Mesothelial cell of epicardium (in vitro differentiated cells): ENCODE data around the gene GIPC2. TPM values are rescaled to one million over a fixed set of nuclear protein-coding genes. Genes with fewer than 3 reads are reported as not detected.

Experiments
- DNase-seq, 2 experiments: peaks; one replicate each; pipeline ENCODE4 v3.0.0; 2021; ENCODE audit warnings: low spot score in 2 of 2; ENCODE audit not compliant: unreplicated experiment in 2 of 2
- H3K27ac Mint-ChIP-seq: 2 replicates; pipeline ENCODE4 v1.8.0; 2021; ENCODE audit warnings: mixed read lengths
- H3K27me3 Mint-ChIP-seq: 2 replicates; pipeline ENCODE4 v1.8.0; 2021; ENCODE audit warnings: low read depth, mixed read lengths
- H3K36me3 Mint-ChIP-seq: 2 replicates; pipeline ENCODE4 v1.8.0; 2021; ENCODE audit warnings: mixed read lengths
- H3K4me1 Mint-ChIP-seq: 2 replicates; pipeline ENCODE4 v1.8.0; 2021; ENCODE audit warnings: mixed read lengths
- H3K4me3 Mint-ChIP-seq: 2 replicates; pipeline ENCODE4 v1.8.0; 2021; ENCODE audit warnings: mild to moderate bottlenecking, moderate library complexity, mixed read lengths
- H3K9me3 Mint-ChIP-seq: 2 replicates; pipeline ENCODE4 v1.8.0; 2021; ENCODE audit warnings: mixed read lengths
- total RNA-seq: library from RNA; stranded (reverse); gene quantifications from 3 replicates; pipeline ENCODE4 v1.2.1, GENCODE V29; 2021
- TF ChIP-seq, protein P1 (sequence below): fragments of 200-600 bp; sonication (generic); IDR thresholded peaks from one replicate; pipeline ENCODE4 v1.5.0; 2021; ENCODE audit warnings: antibody characterized with exemption; ENCODE audit not compliant: unreplicated experiment

The GIPC2 gene
- total RNA-seq, 1 donor from 2014 or later, result 0.20 TPM

DNA sequence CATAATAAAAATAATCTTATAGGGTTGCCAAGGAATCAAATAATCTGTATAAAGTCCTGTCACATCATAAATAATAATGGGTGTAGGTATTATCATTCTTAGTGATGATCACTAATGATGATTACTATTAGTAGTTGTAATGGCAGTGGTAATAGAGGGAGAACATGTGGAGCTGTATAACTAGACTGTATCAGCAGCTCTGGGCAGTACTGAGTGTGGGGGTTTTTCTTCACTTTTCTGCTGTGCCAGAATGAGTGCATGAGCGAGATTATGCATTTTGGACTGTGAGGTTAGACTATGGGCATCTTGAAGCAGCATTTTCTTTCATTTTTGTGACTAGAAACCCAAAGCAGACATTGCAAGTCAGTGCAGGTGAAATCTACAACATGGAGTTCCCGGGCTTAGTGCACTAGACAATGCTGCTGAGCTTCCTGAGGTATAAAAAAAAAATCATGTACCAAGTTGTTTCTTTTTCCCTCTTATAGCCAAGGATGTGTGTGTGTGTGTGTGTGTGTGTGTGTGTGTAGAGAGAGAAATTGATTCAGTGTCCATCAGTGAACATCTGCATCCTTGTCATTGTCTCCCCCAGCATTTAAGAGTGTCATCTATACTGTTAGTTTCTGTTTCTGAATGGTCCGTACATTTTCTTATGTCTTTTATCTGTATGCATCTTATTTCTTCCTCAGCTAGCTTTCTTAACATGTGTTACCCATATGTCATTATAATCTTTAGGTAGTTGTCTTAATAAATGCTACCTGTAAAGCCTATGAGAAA lies 86.6 kb downstream of the GIPC2 start:
- TF ChIP-seq, protein P1, sequence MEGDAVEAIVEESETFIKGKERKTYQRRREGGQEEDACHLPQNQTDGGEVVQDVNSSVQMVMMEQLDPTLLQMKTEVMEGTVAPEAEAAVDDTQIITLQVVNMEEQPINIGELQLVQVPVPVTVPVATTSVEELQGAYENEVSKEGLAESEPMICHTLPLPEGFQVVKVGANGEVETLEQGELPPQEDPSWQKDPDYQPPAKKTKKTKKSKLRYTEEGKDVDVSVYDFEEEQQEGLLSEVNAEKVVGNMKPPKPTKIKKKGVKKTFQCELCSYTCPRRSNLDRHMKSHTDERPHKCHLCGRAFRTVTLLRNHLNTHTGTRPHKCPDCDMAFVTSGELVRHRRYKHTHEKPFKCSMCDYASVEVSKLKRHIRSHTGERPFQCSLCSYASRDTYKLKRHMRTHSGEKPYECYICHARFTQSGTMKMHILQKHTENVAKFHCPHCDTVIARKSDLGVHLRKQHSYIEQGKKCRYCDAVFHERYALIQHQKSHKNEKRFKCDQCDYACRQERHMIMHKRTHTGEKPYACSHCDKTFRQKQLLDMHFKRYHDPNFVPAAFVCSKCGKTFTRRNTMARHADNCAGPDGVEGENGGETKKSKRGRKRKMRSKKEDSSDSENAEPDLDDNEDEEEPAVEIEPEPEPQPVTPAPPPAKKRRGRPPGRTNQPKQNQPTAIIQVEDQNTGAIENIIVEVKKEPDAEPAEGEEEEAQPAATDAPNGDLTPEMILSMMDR, result no peak
- no peak overlapping the region for H3K4me3 Mint-ChIP-seq
- no peak for DNase-seq
- H3K9me3 Mint-ChIP-seq, result no peaks in the 10 kb centered on the region
- no peaks in the 10 kb centered on the region for H3K36me3 Mint-ChIP-seq
- no peaks in the 10 kb centered on the region for H3K4me1 Mint-ChIP-seq
- peaks cover 16% of the 10 kb centered on the region for H3K27me3 Mint-ChIP-seq
- H3K27ac Mint-ChIP-seq, result no peak overlapping the region

DNA sequence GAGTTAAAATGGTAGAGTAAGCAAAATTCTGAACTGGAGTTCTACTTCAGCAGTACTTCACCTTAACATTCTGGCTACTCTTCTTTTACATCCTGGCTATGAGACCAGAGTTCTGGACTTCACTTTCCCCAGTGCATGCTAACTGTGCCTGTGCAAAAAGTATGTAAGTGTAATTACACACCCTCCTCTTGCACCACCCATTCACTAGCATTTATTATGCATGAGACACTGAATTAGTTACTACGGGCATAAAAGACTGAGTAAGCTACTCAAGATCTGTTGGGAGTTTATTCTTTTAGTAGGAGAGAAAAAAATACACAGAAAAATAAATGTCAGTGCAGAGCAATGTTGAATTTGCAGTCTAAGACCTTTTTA lies 87.2 kb downstream of the GIPC2 start:
- no peak for DNase-seq
- no peak overlapping the region for H3K4me3 Mint-ChIP-seq
- no peaks in the 10 kb centered on the region for H3K4me1 Mint-ChIP-seq
- no peaks in the 10 kb centered on the region for H3K9me3 Mint-ChIP-seq
- peaks cover 20% of the 10 kb centered on the region for H3K27me3 Mint-ChIP-seq
- TF ChIP-seq, protein P1, result no peak
- H3K36me3 Mint-ChIP-seq, result no peaks in the 10 kb centered on the region
- no peak overlapping the region for H3K27ac Mint-ChIP-seq

DNA sequence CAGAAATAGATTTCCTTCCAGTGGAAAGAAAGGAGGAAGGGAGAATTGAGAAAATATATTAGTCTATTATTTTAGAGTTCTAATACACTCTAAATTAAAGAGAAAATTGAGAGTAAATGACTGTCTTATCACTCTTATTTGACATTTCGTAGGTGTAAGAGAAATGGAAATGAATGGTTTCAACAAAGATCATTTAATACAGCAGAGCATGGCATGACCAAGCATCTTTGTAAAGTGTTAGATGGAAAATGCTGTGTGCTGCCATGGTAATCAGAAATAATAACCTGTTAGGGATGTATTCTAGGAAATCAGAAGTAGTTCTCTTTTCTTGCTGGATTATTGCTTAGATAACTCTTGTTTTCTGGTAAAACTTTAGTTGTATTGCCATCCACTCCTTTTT lies 90.9 kb downstream of the GIPC2 start:
- TF ChIP-seq, protein P1, result no peak
- Mint-ChIP-seq H3K36me3 (no peaks in the 10 kb centered on the region), H3K4me1 (no peaks in the 10 kb centered on the region), H3K9me3 (no peaks in the 10 kb centered on the region), H3K27ac (no peak overlapping the region), H3K27me3 (peaks cover 35% of the 10 kb centered on the region), H3K4me3 (no peak overlapping the region)
- DNase-seq, result no peak

DNA sequence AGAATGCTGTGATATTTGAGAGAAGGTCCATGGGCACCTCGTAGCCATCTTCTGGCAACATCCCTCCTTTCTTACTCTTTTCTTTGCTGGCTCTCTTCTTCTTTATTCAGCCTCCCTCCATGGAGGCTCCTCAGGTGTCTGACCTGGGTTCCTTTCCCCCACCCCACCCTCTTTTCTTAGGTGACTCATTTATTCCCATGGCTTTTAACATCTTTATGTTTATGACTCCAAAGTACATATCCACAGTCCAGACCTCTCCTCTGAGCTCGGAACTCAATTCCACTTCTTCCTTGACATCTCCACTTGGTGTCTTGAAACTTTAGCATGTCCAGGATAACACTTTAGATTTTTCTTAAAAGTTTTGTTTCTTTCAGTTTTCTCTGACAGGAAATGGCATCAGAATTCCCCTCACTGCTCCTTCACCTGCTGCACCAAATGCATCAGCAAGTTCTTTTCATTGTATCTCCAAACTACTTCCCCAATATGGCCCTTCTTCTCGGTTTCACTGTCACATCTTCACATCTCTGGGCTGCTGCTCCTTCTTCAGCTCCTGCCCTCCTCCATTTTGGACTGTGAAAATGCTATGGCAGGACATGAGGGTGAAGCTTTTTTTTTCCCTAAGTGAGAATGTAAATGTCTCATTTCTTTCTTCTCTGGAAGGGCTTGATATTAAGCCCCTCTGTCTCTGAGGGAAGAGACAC lies 95.9 kb downstream of the GIPC2 start:
- H3K27ac Mint-ChIP-seq, result no peak overlapping the region
- H3K9me3 Mint-ChIP-seq, result no peaks in the 10 kb centered on the region
- H3K36me3 Mint-ChIP-seq, result no peaks in the 10 kb centered on the region
- DNase-seq, result no peak
- TF ChIP-seq, protein P1, result no peak
- peaks cover 2% of the 10 kb centered on the region for H3K4me1 Mint-ChIP-seq
- no peak overlapping the region for H3K4me3 Mint-ChIP-seq
- peaks cover 52% of the 10 kb centered on the region for H3K27me3 Mint-ChIP-seq

DNA sequence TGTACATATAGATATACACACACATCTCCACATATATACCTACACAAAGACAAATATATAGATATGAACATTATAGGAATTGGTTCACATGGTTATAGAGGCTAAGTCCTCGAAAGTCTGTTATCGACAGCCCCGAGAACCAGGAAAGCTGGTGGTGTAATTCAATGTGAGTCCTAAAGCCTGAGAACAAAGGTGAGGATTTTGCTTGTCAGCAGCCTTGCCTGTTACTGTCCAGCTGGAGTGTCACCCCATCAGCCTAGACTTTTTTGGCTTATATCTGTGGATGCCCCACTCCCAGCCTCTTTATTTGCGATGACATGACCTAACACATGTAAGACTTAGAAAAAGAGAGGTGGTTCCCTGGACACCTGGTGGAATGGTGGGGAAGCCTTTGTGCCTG lies 97.0 kb downstream of the GIPC2 start:
- Mint-ChIP-seq H3K27ac (no peak overlapping the region), H3K4me3 (no peak overlapping the region), H3K27me3 (peaks cover 51% of the 10 kb centered on the region), H3K4me1 (peaks cover 2% of the 10 kb centered on the region), H3K36me3 (no peaks in the 10 kb centered on the region), H3K9me3 (no peaks in the 10 kb centered on the region)
- TF ChIP-seq, protein P1, result no peak
- DNase-seq, result no peak
